HG02623 (cell line): Measurements from ENCODE around the gene SGIP1.
"Not testable (repeated sequence)": the region's sequence is repeated elsewhere in the genome, so short reads cannot be mapped to it uniquely, and the experiment has no call there.

ENCODE experiments used
- ATAC-seq: cut with Tn5 transposase; IDR thresholded peaks from one replicate; pipeline ENCODE4 v1.9.1; 2021; ENCODE audit warnings: moderate library complexity; ENCODE audit not compliant: unreplicated experiment

SGIP1 gene

DNA sequence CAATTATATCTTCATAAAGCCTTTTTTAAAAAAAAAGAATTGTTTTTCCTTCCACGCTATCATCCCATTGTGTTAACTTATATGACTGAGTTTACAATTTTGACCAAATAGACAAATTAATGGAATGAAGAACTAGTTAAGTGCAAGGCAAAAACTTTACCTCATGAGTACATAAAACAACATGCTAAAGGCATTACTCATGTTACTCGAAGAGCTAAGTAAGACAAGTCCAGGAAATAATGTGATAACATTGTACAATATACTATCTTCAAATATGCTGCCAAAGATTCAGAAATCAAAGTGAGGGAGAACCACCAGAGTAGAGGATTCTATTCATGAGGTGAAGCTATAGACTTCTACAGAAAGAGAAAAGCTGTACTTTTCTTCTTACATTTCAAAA lies 194.1 kb downstream of the SGIP1 start:
- no peak for ATAC-seq

DNA sequence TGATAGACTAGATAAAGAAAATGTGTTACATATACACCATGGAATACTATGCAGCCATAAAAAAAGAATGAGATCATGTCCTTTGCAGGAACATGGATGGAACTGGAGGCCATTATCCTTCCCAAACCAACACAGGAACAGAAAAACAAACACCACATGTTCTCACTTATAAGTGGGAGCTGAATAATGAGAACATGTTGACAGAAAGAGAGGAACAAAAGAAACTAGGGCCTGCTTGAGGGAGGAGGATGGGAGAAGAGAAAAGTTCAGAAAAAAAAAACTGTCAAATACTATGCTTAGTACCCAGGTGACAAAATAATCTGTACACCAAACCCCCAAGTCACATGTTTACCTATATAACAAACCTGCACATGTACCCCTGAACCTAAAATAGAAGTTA lies 194.8 kb downstream of the SGIP1 start:
- ATAC-seq = not testable (repeated sequence)

DNA sequence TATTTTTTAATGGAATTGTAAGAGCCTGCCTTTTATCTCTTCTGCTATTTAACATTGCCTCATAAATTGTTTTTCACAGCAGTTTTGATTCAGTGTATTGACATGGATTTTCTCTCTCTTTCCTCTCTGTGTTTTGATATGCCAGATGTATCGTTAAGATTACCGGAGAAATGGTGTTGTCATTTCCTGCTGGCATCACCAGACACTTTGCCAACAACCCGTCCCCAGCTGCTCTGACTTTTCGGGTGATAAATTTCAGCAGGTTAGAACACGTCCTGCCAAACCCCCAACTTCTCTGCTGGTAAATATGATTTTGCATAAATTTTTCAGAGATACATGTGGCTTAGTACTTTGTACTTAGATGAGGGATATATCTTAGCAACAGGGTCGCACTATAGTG lies 195.2 kb downstream of the SGIP1 start:
- ATAC-seq = no peak

DNA sequence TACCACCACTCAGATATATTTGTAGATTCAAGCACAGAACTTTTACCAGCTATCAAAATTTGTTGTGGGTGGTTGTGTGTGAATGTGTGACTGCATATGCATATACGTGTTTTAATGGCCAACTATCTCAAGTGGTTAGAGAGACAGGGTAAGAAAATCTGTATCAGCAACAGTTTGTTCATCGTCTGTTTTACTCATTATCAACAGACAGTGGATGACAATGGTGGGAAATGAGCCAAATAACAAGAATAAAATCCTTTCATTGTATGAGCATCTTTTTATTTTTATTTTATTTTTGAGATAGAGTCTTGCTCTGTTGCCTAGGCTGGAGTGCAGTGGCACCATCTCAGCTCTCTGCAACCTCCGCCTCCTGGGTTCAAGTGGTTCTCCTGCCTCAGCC lies 195.6 kb downstream of the SGIP1 start:
- no peak for ATAC-seq

DNA sequence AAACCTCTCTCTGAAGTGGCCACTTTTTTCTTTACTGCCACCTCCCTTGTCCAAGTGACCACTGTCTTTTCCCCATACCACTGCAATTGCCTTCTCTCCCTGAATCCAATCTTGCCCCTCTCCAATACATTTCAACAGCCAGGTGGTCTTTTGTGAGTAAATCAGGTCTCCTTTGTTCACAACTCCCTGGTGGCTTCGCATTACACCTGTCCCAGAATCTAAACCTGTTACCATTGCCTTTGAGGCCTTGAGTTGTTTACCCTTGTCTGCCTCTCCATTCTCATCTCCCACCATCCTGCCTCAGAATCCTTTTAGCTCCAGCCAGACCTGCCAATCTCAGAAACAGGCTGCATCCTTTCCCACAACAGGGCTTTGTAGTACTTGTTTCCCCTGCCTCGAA lies 196.5 kb downstream of the SGIP1 start:
- no peak for ATAC-seq

DNA sequence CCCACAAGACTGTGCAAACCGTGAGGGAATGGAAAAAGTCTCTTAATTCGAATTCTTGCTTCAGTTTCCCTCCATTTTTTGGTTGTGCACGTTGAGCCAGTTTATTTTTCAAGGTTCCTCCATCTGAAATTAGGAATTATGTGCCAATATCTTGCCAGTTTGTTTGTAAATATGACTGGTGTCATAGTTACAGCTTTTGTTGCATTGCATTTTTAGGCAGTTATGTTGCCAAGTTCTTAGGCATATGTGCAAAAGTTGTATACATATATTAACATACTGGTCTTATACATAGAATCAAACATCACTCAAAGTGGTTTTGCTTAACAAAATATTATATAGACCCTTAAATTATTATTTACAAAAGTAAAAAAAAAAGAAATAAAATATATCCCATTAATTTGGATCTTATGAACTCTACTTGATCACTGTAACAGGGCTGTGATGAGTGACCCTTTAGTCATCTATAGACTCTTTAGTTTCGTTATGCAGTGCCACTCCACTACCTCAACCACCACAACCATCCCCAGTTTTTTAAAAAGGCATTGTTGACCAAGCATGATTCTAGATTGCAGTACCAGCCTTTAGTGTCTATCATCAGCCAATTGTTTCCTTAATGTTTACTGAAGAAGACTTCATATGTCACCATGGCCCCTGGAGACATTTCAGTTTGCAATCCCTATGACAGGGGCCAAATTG lies 197.4 kb downstream of the SGIP1 start:
- peak; percentile 51 for ATAC-seq

DNA sequence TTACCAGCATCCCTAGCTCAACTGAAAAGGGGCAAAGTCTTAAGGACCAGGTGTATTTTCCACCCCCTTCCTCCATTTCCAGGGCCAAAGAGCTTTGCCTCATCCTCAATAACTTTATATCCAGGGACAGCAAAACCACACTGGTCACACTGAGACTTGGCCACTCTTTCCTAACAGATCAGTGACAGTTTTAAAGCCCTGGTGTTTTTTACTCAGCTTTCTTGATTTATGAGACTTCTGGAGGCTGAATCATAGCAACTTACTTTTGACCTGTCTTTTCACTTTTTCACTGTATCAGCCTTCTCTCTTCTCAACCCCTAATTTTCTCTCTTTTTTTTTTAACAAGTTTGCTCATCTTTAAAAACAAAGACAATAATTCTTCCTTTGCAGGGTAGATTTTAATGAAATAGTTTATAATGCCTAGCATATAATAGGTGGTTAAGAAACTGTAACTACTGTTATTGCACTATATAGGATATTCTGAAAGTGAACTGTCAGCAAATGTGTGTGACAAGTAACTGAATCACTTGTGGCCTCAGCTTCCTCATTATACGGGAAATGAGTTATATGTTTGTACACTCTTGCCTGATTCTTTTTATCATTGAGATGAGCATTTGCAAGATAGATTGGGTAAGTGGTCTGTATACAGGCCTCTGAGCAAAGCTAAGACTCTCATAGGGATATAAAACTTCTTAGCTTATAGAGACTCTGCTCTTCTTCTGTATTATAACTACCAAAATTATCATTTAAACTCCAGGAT lies 198.6 kb downstream of the SGIP1 start:
- no peak for ATAC-seq

DNA sequence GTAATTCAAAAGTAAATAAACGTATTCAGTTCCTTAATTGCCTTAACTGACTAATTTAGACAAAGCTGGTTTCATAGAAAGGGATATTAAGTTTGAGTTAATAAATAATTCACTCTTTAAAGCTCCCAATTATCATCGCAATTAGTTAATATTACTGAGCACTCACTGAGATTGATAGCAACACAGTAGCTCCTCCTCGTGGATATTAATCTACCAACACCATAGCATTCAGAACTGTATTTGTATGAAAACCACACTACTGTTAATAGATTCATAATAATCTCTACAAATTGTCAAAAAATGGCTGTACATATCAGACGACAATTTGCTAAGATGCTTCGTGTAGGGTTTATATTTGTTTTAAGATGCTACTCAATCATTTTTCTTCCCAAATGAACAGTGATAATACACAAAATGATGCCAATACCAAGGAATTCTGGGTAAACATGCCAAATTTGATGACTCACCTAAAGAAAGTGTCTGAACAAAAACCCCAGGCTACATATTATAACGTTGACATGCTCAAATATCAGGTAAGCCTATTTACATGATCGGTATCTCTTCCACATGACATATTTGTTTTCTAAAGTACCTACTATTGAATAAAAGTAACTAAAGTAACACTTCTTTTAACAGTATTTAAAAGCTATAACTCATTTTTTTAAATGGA lies 199.5 kb downstream of the SGIP1 start:
- no peak for ATAC-seq

DNA sequence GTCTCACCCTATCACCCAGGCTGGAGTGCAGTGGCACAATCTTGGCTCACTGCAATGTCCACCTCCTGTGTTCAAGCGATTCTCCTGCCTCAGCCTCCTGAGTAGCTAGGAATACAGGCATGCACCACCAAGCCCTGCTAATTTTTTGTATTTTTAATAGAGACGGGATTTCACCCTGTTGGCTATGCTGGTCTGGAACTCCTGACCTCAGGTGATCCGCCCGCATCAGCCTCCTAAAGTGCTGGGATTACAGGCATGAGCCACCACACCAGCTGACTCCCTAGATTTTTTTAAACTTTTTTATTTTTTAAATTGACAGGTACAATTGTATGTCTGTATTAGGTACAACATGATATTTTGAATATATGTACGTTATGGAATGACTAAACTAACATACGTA lies 200.6 kb downstream of the SGIP1 start:
- not testable (repeated sequence) for ATAC-seq

DNA sequence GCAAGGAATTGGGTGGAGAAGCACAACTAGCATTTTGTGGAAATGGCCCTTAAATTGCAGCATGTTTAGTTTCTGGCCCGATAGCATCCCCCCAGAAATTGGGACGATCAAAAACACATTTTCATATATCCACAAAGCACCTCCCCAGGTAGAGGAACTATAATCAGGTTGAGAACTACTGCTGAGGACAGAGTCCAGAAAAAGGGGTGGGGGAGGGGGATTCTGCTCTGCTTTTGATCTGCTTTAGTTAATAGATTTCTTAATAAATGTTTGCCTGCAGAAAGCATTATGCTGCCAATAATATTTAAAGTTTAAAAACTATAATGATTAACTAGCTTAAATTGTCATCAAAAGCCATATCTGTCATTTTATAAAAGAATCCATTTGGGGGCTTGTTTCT lies 203.9 kb downstream of the SGIP1 start:
- no peak for ATAC-seq

DNA sequence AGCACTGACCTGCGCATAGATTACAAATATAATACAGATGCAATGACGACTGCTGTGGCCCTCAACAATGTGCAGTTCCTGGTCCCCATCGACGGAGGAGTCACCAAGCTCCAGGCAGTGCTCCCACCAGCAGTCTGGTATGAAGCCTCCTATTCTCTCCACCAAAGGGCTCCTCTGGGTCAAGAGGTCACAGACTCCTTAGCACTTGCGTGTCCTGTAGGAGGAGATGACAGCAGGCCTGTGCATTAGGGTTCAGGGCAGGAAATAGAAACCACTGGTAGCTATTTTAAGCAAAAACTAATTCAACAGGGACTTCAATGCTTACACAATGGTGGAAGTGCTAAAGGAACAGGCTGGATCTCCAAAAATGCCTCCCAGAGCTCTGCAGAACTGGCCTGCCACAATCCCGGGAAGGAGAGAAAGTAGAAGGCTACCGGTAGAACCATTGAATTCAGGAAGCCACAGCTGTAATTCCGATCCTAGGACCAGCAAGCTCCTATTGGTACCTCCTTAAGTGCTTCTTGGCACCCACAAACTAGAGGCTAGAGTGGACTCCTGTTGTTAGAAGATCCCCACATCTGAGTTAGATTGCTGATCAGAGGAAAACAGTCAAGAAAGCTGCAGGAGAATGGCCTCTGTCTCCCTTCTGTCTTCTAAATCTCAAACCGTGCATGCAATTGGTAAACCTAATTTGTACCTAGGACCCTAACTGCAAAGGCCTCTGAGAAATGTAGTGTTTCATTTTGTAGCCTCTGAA lies 205.6 kb downstream of the SGIP1 start:
- ATAC-seq = peak; percentile 63

DNA sequence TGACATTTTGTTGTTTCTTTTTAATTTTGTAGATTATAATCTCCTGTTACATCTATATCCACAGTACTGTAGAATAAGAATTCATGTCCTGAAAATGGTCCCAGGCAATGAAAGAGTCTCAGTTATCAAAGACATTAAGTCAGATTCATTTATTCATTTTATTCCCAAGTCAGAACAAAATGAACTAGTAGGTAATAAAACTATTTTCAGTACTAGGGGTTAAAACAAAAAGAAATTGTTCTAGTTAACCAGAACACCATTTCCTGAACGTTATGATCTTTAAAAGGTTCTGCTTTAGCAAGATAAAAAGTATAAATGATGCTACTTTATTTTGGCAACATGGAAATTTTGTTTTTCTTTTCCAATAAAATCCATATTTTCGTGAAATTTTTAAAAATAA lies 211.5 kb downstream of the SGIP1 start:
- ATAC-seq = no peak

DNA sequence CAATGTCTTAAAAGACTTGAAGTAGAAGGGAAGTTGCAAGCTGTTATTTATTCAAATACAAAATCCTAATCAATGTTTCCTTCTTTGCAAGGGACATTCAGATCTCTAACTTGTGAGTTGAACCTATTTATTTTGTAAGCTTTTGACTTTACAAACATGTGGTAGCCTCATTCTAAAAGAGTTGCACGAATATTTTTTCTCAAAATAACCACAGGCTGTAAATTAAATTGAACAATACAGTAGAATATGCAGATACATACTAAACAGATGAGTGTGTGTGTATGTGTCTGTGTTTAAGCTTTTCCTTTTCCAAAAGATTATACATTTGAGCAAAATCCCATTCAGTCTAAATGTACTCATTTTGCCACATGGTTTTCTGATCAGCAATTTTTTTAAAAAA lies 213.5 kb downstream of the SGIP1 start:
- ATAC-seq = no peak

DNA sequence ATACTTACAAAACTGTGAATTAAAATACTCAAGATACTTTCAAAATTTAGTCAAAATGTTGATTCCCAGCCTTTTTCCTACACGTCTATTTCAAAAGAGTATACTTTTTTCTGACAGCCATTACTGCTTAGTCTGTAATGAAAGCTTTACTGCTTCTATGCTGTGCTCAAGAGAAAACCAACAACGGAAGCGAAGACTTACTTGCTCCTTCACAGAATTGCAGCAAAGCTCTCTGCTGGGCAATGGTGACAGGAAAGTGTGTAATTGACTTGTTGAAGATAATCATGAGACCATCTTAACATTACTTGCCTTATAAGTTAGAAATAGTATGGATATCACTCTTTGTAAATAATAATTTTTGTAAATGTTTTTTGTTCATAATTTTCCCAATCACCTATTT lies 216.6 kb downstream of the SGIP1 start:
- ATAC-seq = no peak

DNA sequence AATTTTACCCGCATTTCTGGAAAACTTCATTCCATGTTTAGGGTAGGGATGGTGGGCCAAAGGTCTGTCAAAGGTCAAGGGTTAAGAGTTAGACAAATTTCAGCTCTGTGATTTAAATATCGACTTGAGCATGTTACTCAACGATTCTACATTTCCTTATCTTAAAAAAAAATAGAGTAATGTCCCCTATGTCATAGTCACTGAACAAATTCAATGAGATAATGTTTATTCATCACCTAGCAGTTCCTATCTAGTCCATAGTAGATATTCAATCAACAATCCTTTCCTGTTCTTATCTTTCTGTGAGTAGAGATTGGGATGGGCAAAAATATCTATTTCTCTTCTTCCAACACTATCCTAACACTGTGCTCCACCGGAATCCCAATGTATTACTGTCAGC lies 217.2 kb downstream of the SGIP1 start:
- no peak for ATAC-seq

DNA sequence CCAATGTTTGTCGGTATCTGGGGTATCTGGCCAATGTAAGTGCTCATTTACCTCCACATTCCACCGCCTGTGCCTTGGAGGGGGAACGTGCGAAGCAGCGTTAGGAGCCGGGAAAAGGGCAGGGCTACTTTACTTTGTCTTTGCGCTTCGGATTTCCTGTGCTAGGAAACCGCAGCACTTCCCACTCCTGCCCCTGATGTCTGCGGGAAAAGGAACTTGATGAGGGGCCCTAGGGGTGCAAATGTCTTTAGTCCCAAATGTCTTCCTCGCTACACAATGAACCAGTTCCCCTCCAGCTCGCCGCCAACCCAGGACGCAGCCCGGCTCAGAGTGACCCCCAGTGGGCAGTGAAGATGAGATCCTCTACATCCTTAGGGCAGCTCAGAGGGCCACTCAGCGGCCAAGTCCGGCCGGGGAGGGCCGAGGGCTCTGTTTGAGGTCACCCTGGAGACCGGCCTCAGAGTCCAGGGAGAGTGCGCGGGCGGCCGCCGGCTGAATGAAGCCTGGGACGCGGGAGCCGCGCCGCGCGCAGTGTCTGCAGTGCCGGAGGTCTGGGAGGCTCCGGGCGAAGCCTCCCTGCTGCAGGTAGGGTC lies 218.1 kb downstream of the SGIP1 start, which contains the start of gene DYNLT5:
TSS of gene DYNLT5 (plus strand) at position 460 of the 593 bp plus-strand sequence. CDS start 2,200 bp downstream, outside the sequence.
- ATAC-seq = no peak

DNA sequence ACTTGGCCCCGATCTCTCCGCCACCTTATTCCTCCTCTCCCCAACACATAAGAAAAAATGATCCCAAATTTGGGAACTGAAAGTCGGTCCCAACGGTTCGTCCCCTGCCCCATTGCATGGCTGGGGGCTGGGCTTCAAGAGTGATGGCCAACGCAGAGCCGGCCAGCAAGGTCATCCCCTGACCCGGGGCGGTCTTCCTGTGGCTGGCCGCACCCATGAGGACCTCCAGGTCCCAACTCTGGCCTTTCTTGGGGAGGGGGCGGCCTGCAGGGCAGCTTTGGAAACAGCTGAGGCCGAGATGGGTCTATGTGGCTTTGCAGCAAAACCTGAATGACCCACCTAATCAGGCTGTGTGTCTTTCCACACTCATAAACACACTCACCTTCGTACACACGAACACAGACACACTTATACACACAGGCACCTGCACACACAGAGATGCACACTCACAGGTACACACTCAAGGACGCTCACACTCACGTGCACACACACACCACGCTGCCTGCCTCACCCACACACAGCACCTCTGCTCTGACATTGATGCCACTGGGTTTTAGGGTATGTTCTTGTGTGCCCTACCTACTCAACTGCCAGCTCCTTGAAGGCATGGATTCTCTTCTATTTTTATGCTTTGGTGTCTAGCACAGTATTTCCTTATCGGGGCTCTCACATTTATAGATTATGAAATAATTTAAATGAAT lies 218.9 kb downstream of the SGIP1 start:
- no peak for ATAC-seq

DNA sequence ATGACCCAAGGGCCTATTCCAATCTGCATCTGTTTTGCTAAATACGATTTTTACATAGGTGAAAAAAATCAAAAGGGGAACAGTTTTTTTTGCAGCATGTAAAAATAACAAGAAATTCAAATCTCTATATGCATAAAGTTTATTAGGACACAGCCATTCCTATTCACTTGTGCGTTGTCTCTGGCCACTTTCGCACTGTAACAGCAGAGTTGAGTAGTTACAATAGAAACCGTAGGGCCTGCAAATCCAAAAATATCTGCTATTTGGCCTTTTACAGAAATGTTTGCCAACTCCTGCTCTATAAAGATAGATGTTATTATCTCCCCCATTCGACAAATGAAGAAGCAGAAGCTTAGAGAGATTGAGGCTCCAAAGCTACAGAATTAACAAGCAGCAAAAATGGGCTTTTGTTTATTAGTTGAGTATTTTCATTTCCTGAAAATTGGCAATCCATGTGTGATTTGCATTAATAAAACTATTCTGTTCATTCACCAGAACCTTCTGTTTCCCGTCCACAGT lies 223.8 kb downstream of the SGIP1 start:
- ATAC-seq = no peak

DNA sequence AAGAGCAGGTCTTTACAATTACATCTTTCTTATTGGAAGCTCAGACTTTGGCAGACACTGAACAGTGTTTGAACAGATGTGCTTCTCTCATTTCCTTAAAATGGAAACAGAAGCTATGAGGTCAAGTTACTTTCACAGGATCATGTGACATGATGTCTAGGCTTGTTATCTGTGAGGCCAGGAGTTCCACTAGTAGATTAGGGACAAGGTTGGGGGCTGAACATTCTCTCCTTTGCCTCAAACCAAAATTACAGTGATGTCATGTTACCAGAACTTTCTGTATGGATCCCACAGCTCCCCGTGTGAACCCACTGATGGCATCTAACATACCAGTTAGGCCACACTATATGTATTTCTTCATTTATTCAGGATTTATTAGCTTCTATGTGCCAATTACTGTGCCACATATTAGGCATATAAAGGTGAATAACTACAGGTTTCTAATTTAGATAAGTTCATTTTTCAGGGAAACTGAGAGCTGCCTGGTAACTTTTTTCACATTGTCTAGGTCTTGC lies 224.3 kb downstream of the SGIP1 start:
- peak; percentile 100 for ATAC-seq

DNA sequence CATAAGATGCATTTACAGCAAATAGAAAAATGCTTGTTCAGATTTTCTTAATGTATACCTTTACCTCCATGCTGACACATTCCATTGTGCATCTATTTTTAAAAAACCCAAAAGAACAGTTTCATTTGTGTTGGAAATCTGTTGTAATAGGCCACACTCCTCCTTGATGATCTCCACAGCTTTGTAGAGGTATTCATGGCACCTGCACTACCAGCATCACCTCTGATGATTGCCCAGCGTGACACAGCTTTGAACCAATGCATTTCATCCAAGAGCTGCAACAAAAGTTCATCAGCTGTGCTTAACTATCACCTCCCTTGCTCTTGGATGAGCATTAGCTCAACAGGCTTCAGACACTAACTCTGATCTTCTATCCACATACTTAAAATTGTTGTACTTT lies 226.6 kb downstream of the SGIP1 start:
- no peak for ATAC-seq
